ENCODE data around the gene KCNK10.

Gene KCNK10, protein sequence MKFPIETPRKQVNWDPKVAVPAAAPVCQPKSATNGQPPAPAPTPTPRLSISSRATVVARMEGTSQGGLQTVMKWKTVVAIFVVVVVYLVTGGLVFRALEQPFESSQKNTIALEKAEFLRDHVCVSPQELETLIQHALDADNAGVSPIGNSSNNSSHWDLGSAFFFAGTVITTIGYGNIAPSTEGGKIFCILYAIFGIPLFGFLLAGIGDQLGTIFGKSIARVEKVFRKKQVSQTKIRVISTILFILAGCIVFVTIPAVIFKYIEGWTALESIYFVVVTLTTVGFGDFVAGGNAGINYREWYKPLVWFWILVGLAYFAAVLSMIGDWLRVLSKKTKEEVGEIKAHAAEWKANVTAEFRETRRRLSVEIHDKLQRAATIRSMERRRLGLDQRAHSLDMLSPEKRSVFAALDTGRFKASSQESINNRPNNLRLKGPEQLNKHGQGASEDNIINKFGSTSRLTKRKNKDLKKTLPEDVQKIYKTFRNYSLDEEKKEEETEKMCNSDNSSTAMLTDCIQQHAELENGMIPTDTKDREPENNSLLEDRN

DNA sequence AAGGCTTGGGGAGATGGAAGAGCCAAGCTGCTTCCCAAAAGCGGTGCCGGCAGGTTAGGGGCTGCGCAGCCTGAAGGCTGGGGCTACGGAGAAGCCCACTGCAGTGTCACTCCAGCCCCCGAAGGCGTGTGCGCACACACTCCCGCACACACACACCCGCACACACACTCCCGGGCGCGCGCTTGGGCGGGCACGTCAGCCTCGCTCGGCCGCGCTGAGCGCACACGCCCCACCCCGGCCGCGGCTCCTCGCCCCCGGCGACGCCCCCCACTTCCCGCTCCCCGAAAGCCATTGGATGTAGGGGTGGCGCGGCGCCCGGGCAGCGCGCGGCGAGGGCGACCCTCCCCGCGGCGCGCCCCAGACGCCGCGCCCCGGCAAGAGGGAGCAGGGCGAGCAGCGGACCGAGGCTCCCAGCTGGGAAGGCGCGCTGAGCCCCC is at the start of gene KCNK10:
Gene KCNK10, minus strand, starts transcription at position 184 of the 437 bp plus-strand sequence. CDS start 471 bp downstream, outside the sequence.
- no peak for DNase-seq (ENCODE audit: low read depth)

DNA sequence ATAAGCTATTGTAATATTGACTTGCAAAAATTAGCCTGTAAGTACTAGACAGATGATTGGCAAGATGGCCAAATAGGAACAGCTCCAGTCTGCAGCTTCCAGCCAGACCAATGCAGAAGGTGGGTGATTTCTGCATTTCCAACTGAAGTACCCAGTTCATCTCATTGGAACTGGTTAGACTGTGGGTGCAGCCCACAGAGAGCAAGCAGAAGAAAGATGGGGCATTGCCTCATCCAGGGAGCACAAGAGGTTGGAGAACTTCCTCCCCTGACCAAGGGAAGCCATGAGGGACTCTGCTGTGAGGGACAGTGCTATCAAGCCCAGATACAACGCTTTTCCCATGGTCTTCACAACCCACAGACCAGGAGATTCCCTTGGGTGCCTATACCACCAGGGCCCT is 46.4 kb upstream of the KCNK10 start:
- no peak for DNase-seq (ENCODE audit: low read depth)

DNA sequence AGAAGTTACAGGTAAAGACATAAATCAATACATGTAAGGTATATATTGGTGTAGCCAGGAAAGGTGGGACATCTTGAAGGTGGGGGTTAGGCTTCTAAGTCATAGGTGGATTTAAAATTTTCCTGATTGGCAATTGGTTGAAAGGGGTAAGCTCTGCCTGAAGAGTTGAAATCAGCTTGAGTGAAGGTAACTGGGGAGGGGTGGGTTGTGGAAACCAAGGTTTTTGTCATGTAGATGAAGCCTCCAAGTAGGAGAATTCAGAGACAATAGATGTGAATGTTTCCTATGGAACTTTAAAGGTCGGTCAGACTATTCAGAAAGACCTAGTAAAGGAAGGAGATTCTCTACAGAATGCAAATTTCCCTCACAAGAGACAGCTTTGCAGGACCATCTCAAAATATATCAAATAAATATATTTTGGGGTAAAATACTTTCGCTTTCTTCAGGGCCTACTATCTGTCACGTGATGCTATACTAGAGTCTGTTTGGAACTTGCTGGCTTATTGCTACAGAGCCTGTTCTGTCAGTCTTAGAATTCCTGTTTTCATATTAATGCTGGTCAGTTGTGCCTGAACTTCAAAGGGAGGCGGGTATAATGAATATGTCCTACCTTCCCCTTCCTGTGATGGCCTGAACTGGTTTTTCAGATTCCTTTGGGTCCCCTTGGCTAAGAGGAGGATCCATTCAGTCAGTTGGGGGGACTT is 41.8 kb upstream of the KCNK10 start:
- DNase-seq (ENCODE audit: low read depth) = no peak

DNA sequence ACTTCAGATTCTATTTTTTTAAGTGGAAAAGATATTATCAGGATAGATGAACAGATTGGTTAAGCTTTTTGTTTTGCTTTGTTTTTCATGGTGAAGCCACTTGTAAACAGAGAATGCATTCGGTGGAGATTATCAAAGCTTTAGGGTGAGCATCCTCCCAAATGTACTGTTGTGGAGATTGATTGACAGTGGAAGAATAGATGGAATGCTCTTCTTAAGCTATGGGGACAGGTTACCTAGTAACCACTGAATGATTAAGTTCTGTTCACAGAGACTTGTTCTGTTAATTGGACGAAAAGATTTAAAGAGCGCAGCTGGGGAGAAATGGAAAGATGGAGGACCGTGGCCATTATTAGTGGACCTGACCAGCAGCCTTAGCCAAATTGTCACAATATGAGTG is 40.6 kb upstream of the KCNK10 start:
- DNase-seq (ENCODE audit: low read depth) = no peak

DNA sequence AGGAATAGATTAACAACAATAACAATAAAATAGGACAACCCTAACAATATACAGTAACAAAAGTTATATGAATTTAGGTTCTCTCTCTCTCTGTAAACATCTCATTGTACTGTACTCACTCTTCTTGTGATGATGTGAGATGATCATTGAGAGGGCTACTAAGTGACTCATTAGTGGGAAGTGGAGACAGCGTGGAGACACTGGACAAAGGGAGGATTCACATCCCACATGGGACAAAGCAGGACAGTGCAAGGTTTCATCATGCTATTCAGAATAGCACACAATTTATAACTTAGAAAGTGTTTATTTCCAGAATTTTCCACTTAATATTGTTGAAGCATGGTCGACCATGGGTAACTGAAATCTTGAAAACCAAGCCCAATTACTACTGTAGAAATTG is 36.4 kb upstream of the KCNK10 start:
- DNase-seq (ENCODE audit: low read depth) = no peak

DNA sequence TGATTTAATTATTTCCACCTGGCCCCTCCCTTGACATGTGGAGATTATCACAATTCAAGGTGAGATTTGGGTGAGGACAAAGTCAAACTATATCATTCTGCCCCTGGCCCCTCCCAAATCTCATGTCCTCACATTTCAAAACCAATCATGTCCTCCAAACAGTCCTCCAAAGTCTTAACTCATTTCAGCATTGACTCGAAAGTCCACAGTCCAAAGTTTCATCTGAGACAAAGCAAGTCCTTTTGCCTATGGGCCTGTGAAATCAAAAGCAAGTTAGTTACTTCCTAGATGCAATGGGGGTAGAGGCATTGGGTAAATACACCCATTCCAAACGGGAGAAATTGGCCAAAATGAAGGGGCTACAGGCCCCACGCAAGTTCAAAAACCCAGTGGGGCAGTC is 31.3 kb upstream of the KCNK10 start:
- no peak for DNase-seq (ENCODE audit: low read depth)

DNA sequence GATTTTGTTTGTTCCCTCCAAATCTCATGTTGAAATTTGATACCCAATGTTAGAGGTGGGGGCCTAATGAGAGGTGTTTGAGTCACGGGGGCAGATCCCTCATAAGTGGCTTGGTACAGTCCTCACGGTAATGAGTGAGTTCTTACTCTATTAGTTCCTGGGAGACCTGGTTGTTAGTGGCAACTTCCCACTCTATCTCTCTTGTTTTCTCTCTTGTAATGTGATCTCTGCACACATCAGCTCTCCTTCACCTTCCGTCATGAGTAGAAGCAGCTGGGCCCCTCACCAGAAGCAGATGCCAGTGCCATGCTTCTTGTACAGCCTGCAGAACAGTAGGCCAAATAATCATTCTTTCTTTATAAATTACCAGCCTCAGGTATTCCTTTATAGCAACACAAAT is 29.6 kb upstream of the KCNK10 start:
- DNase-seq (ENCODE audit: low read depth) = no peak

DNA sequence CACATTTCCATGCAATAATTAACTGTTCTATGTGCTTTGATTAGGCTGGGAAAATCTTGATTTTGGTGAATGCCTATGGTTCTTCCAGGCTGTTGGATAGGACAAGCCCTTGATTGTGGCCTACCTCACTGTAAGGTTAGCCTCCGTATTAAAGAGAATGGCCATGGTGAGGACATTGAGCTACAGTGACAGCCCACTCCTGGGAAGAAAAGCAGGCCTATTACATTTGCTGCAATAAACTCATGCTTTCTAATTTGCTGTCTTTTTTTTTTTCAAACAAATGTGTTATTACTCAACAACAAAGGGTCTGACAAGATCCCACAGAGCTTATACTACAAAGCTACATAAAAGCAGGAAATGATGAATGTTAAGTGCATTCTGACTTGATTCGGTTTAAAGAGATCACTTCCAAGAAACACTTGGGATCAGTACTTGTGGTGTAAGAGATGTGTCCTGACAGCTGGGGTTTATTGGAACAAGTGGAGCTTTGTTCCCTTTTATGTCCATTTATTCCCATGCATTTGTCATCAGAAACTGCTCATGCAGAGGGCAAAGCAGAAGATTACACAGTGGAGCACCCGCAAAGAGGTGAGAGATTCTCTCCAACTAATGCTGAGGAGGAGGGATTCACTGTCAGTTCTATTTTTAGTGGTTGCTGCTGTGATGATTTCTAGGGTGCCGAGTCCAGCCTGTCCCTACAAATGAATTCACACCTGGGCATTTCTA is 29.1 kb upstream of the KCNK10 start:
- DNase-seq (ENCODE audit: low read depth) = peak; percentile 5

DNA sequence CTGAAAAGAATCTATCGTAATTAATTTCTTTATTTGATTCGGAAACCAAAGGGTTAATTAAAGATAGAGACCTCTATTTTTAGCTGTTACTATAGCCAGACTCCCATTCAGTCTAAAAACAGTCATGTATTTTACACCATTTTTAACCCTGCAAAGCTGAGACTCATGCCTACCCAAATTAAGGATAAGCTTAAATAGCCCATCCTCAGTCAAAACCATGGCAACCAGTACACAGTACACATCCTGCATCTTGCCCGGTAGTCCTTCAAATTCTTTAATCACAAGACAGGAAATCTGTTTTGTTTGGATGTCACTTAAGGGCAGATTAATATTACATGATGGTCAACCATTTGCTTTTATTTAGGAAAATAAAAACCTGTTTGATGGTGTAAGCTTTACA is 25.5 kb upstream of the KCNK10 start:
- DNase-seq (ENCODE audit: low read depth) = no peak

DNA sequence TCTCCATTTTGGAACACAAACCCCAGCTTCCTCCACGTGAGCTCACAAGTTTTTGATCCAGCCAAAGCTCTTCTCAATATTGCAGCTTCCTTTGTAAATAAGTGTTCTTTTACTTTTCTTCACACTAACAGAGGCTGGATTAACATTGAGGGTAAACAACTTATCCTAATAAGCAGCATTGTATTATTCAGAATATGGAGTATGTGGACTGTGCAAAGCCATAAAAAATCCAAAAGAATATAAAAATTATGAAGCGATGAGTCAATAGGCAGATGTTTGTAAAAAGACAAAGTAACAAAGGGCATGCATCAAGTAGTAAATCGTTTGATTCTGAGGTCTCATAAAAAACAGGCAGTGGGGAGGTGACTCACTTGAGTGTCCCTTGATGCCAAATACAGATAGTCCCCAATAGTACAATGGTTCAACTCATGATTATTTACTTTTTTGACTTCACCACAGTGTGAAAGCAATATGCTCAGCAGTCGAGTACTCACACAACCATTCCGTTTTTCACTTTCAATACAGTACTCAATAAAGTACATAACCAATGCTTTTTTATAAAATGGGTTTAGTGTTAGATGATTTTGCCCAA is 23.1 kb upstream of the KCNK10 start:
- no peak for DNase-seq (ENCODE audit: low read depth)

DNA sequence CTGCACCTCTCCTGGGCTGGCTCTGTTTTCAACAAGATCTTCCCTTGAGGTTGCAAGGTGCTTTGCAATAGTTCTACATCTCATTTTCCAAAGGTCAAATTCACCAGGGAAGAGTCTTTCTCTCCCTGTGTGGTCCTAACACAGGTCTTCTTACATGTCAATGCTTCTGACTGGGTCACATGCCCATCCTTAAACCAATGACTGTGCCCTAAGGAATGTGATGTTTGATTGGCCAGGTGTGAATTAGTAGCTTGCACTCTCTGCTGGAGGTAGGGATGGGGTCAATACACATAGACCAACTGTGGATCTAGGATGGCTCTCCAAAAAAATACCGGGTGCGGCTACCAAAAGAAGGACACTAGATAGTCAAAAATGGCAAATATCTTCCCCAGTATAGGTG is 19.9 kb upstream of the KCNK10 start:
- no peak for DNase-seq (ENCODE audit: low read depth)

DNA sequence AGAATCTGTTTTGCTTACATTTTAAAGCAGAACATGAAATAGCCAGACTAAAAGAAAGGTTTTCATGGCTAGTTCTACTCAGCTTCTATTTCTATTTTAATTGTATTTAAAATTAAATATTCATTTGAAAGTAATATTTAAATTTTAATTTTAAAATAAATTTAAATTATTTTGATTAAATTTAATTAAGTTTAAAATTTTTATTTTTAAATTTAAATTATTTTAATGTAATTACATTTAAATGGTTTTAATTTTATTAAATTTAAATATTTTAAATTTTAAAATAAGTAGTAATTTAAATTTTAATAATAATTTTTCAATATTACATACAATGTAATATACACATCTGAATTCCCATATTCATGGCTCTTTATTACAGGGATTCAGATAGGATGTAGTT is 17.3 kb upstream of the KCNK10 start:
- DNase-seq (ENCODE audit: low read depth) = no peak

DNA sequence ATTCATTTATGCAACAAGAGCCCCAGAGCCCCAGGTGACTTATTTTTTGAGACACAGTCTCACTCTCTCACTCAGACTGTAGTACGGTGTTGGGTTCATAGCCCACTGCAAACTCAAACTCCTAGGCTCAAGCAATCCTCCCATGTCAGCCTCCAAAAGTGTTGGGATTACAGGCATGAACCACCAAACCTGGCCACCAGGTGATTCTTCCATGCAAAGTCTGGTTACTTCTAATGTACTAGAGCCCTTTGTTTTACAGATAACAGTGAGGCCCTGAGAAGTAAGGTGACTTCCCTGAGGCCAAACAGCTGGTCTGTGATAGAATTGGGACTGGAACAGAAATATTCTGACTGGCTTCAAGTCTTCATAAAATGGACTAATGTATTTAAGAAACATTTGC is 10.0 kb upstream of the KCNK10 start:
- no peak for DNase-seq (ENCODE audit: low read depth)

DNA sequence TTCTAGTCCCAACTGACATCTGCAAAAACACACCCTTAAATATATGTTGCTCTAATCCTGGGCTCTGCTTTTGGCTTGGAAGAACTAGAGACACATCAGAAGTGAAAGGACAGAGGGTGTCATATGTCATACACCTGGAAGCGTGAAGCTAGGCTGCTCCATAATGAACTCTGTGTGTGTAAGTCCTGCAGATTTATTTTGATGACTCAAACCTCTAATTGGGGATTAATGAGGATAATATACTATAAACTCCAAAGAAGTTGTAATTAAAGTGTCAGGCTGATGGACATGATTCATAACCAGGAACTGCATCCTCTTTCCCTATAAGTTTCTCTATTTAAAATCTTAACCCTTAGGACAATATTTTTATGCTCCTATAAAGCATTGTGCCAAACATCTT is 4.4 kb upstream of the KCNK10 start:
- no peak for DNase-seq (ENCODE audit: low read depth)

DNA sequence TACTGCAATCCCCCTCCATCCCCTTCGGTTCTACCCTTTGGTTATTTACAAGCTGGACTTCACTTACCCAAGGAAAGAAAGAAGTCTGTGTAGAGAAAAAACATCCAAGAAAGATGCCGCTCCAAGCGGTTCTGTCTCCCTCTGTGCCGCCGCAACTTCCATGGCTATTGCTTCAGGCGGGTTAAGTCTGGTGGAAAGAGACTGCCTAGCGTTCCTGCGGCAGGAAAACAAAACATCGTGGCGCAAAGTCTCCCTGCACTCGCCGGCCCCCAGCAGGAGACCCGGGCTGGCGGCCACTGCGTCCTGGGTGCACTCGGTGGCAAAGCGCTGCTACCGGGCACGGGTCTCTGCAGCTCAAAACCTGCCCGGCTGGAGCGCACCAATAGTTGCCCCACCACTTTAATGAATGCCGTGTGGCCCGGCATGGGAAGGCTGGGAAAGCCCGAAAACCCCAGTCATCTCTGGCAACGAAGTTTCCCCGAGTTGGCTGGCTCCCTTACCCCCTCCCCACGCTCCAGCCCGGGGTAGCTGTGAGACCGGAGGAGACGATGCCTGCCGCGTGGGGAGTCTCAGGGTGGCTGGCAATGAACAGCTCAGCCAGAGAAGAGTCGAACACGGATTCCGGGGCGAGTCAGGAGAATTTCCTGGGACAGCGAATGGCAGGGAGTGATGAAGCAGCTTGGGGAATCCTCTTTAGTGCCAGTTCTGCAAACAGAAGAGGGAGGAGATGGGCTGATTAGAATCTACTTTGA is 3.5 kb upstream of the KCNK10 start:
- DNase-seq (ENCODE audit: low read depth) = no peak

DNA sequence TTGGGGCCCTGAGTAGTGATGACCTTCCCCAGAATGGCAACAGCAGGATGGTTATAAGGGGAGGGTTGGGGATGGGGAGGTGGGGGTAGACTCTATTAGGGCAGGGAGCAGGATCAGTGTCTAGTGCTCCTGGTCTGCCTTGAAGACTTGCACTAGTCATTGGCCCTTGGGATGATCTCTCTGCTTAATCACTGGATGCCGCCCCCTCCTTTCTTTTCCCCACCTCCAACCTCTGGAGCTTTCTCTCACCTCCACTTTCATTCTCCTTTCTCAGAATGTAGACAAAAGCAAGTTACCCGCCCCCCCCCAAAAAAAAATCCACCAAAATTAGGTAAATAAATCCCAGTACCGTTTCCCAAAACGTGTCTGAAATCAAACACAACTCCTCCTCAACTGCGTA is 2.8 kb upstream of the KCNK10 start:
- no peak for DNase-seq (ENCODE audit: low read depth)

DNA sequence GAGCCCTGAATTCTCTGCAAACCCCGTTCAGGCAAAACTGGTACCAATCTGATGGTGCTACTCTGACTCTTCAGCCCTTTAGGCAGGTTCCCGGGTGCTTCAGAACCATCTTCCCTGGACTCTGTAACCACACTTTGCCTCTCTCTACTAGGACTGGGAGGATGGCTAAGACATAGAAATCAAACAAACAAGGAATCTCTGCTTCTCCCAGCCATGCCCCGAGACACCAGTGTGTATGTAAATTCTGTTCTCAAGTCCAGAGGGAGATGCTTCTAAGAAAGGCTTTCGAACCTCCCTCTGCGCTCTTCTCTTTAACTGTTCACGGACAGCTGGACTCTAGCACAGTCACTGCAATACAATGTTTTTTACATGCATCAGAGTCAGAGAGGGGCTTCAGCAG is 1.9 kb upstream of the KCNK10 start:
- DNase-seq (ENCODE audit: low read depth) = no peak

DNA sequence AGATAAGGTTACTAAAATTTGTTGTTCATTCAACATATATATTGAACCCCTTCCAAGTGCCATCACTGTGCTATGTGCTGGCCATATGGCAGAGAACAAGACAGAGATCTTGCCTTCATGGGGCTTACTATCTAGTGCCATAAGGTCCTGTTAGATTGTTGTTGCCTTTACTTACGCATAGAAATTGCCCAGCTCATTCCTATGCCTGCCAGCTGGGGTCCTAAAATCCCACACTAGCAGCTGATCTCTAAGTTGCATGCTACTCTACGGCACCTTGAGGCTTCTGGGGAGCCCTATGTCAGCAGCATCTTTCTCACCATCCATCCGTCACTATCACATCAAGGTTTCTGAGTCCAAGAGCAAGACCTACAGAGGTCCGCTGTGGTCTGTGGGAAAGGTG is 1.4 kb upstream of the KCNK10 start:
- DNase-seq (ENCODE audit: low read depth) = no peak

DNA sequence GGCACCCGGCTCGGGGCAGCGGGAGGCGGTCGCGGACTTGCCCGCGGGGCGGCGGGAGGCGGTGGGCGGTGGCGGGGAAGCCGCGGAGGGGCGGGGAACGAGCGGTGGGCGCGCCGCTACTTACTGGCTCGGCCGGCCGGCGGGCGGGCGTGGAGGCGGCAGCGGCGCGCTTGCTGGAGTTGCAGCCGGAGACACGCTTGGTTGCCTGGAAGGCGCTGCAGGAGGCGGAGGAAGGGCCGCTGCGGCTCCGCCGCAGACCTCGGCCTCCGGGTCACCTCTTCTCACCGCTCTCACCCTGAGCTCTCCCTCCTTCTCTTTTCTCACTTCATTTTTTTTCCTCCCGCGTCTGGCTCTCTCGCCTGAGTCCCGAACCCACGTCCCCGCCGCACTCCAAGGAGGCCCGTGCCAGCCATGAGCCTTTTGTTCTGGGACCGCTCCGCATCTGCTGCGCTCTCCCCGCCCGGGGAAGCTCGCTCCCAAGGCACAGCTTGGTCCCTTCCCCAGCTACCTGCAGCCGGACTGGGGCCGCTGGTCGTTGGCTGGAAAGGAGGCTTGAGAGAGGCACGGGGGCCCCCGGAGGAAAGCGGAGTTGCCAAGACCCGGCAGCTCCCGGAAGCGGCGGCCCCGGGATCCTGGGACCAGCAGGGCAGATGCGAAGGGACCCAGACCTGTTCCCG is 592 bp upstream of the KCNK10 start:
- DNase-seq (ENCODE audit: low read depth) = peak; percentile 29

DNA sequence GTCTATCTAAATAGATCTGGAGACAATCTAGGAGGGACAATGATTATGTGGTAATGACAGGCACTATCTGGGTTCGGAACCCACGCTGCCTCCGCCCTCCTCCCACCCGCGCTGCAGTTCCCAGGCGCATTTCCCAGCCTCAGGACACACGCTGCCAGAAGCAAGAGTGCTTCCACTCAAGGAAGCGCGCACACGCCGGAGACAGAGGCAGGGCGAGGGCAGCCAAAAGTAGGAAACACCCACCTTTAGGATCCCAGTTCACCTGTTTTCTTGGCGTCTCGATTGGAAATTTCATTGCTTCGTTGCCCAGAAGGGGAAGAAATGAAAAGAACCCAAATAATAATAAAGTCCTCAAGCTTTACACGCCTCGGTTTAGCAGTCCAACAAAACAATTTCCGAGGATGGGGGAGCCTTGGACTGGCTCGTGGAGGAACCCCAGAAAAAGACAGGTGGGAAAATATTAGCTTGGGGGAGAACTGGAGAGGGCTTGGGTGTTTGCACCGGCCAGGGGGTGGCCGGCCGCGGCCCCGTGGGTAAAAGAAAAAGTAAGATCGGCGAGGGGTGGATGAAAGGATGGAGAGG is 474 bp downstream of the KCNK10 start:
- no peak for DNase-seq (ENCODE audit: low read depth)
